Cardiac fibroblast (primary cell): ENCODE results near the gene CENPU.

ENCODE experiments used
- DNase-seq, 2 donors: peaks; one replicate each; pipeline versions ENCODE4 v3.0.0 to v3.0.0-alpha.2; 2010; ENCODE audit warnings: low read depth in 2 of 2
- H3K4me3 ChIP-seq, 2 donors: replicated peaks in 1 of 2; 1 replicate in 1 of 2; 2 replicates in 1 of 2; pipeline ENCODE4 v1.5.1; 2011; ENCODE audit warnings: low read depth in 2 of 2, low read length in 2 of 2, mild to moderate bottlenecking in 2 of 2, moderate library complexity in 1 of 2
- CTCF ChIP-seq: IDR thresholded peaks from one replicate; pipeline ENCODE4 v1.5.1; 2011; ENCODE audit warnings: low read depth, mild to moderate bottlenecking, low read length, inconsistent platforms

CENPU gene

DNA sequence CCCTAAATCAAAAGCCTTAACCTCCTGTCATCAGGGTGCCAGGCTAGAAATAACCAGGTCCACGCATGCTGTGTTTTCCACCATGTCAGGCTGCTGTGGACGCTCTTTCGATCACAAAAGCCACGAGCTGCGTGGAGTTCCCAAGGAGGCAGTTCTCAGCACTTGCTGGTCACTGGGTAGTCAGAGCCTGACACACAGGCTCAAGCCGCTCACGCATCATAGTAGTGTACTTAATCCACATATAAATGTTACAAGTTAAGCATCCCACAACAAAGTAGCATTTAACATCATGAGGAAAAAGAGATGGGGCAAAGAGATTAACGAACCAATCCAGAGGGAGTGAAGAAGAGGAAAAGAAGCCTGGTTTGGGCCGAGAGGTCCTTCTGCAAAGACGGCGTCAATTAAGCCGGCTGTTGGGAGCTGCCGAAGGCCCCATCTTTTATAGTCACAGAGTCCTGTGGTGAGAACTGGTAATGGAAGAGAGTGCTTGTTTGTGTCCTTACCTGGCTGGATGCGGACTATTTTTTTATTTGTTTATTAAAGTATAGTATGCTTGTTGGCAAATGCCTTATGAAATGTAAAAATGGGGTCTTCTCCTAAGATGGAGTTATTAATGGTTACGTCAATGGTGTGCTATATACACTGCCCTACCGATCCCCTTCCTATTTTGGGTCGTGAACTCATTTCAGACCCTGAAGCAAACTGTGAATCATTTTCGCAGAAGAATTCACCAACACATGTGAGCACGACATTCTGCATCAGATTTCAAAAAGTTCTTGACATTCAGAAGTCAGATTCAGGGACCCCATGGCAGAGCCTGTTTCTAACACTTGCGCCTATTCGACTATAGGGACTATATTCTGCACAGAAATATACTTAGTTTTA lies 83.7 kb downstream of the CENPU start:
- H3K4me3 ChIP-seq, result peak overlapping the region; percentile 71 to 78
- TF ChIP-seq CTCF, result no peak
- peak; percentile 42 to 70 for DNase-seq

GRCh38 chr4:184649026-184649970 lies 84.6 kb downstream of the CENPU start, which contains the start of the genes CASP3 and PRIMPOL:
Gene CASP3 (minus strand): TSS chr4:184649447. CDS start chr4:184638453, 10,994 bp downstream.
Gene PRIMPOL (plus strand): TSS chr4:184649738. CDS start chr4:184657141, 7,403 bp downstream.
- TF ChIP-seq CTCF, result peak; percentile 11
- DNase-seq, result peak; percentile 95 to 97

DNA sequence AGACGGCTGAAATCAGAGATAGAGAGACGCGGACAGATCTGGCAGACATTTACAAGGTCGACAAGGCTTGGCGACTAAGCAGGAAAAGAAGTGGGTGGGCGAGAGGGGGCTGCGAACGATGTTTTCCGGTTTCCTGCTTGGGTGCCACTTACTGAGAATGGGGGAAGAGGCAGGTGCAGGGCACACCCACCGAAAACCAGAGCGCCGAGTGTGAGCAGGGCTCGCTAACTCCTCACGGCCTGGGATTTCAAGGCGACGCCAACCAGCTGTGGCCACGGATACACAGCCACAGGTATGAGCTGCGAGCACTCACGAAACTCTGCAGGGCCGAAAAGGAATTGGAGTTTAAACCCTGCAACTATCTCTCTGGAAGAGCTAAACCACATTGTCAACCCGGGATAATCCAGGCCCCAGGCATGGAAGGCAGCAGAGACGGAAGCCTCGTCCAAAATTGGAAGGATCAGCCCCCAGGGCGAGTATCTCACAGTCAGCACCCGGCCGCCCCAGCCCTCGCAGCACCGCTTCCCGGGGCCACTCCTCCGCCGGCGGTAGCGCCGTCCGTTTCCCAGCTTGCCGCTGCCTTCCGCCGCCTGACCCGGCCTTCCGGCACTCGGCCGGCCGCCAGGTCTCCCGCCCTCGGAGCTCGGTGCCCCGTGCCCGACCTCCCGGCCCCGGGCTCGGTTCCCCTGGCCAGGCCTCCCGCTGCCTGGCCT lies 85.4 kb downstream of the CENPU start:
- no peak for TF ChIP-seq CTCF
- DNase-seq, result peak; percentile 44 to 62
- H3K4me3 ChIP-seq, result peak overlapping the region; percentile 73 to 85

More at GRCh38 chr4:184649026-184649970, 84.6 kb downstream of the CENPU start, which contains the start of the genes CASP3 and PRIMPOL:
- peak within 1 kb of the TSS; percentile 73 to 85 for H3K4me3 ChIP-seq

- TF ChIP-seq CTCF, result no peak
- peak in 1 of 2 donors; percentile 16 for DNase-seq
- H3K4me3 ChIP-seq, result peak overlapping the region; percentile 73 to 85
Observed at GRCh38 chr4:184648054-184648312, 85.9 kb downstream of the CENPU start.

DNA sequence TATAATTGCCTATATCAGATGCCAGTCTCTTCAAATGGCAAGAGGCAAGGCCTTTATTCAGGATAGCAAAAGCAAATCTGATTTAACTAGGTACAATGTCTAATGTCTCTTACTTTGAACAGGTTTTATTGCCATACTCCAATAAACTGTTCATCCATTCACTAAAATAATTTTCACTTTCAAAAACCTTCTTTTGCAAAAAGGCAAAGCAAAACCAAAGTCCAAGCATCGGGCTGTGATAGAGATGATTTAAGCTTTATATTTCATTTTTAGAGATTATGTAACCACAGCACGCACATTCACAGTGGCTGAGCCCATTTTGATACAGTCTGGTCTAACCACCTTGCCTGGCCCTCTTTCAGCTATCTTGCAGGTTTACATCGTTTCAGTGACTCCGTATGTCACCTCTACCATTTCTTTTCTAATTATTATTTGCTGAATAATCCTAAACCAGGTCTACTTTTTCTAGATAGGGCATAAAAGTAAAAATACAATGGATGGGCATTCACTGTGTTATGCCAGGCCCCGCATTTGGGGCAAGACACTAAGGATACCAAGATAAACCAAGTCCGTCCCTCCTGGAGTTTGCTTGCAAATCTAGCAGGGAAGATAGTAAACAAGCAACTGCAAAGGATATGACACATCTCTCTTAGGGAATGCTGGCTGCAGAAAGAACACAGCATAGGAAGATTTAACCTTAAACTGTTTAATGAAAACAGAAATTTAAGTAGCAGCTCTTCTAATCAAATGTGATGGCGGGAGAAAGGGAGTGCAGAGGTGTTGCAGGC lies 86.4 kb downstream of the CENPU start:
- H3K4me3 ChIP-seq, result peak overlapping the region; percentile 73 to 85
- no peak for TF ChIP-seq CTCF
- DNase-seq, result peak; percentile 34 to 52
